Endodermal cell (in vitro differentiated cells): ENCODE measurements around the gene FHOD1. TPM values are rescaled to one million over a fixed set of nuclear protein-coding genes. Genes with fewer than 3 reads are reported as not detected.
A peak's percentile ranks its signal among the peaks of the same experiment; 100 is the strongest.

Experiments used
- DNase-seq: peaks from one replicate; pipeline ENCODE4 v3.0.0-alpha.2; 2017
- H3K27ac ChIP-seq: 2 replicates; pipeline ENCODE4 v1.5.1; 2013; ENCODE audit warnings: mild to moderate bottlenecking, low read depth, low read length, moderate library complexity
- H3K27me3 ChIP-seq: 2 replicates; pipeline ENCODE4 v1.6.1; 2013; ENCODE audit warnings: mild to moderate bottlenecking, low read length, moderate library complexity; ENCODE audit not compliant: insufficient read depth, control insufficient read depth, poor library complexity, severe bottlenecking
- H3K36me3 ChIP-seq: 2 replicates; pipeline ENCODE4 v1.7.0; 2013; ENCODE audit warnings: mild to moderate bottlenecking, low read length, moderate library complexity; ENCODE audit not compliant: control insufficient read depth, insufficient read depth
- H3K4me1 ChIP-seq: one replicate; pipeline ENCODE4 v1.7.0; 2013; ENCODE audit warnings: low read length; ENCODE audit not compliant: control insufficient read depth, insufficient read depth
- H3K4me3 ChIP-seq: 2 replicates; pipeline ENCODE4 v1.5.1; 2013; ENCODE audit warnings: mild to moderate bottlenecking, low read length, moderate library complexity
- H3K9ac ChIP-seq: 2 replicates; pipeline ENCODE4 v1.6.1; 2013; ENCODE audit warnings: mild to moderate bottlenecking, low read length, moderate library complexity; ENCODE audit not compliant: poor library complexity, severe bottlenecking; ENCODE audit errors: extremely low read depth
- H3K9me3 ChIP-seq: 2 replicates; pipeline ENCODE4 v1.6.1; 2013; ENCODE audit warnings: mild to moderate bottlenecking, low read length, moderate library complexity; ENCODE audit not compliant: control insufficient read depth
- H3K27ac Mint-ChIP-seq: 2 replicates; pipeline ENCODE4 v1.8.0; 2020; ENCODE audit warnings: mixed read lengths
- H3K27me3 Mint-ChIP-seq: 2 replicates; pipeline ENCODE4 v1.8.0; 2021; ENCODE audit warnings: mild to moderate bottlenecking, mixed read lengths; ENCODE audit not compliant: insufficient read depth
- H3K36me3 Mint-ChIP-seq: 2 replicates; pipeline ENCODE4 v1.8.0; 2020; ENCODE audit warnings: low read depth, mixed read lengths
- H3K4me1 Mint-ChIP-seq: 2 replicates; pipeline ENCODE4 v1.8.0; 2020; ENCODE audit warnings: mixed read lengths
- H3K4me3 Mint-ChIP-seq: 2 replicates; pipeline ENCODE4 v1.8.0; 2020; ENCODE audit warnings: mild to moderate bottlenecking, moderate library complexity, mixed read lengths
- H3K9me3 Mint-ChIP-seq: 2 replicates; pipeline ENCODE4 v1.8.0; 2020; ENCODE audit warnings: mild to moderate bottlenecking, mixed read lengths
- CTCF ChIP-seq: fragments of 200-600 bp; sonication (generic); conservative IDR thresholded peaks from 2 replicates; pipeline ENCODE4 v1.5.0; 2021; ENCODE audit warnings: antibody characterized with exemption, mild to moderate bottlenecking
- WGBS, 2 experiments: methylation state at CpG; one replicate each; pipeline versions ENCODE4 v1.1.5 to v1.1.7; 2013; ENCODE audit warnings: missing lambda C conversion rate in 2 of 2, mixed read lengths in 1 of 2; ENCODE audit not compliant: insufficient coverage in 1 of 2, insufficient read length in 1 of 2; 5-methylcytosine and 5-hydroxymethylcytosine counted together
- total RNA-seq, 2 donors: library from RNA; stranded (reverse); fragmentation: NEBNext Ultra II Directional in 1 of 2; extraction: Animal tissue kit (Norgen Biotek cat#: 25700) in 1 of 2; gene quantifications; 2 replicates in 1 of 2; 3 replicates in 1 of 2; pipeline ENCODE4 v1.2.1, GENCODE V29; 2021

Gene FHOD1
- total RNA-seq, 2 donors from 2014 or later, result 51.7 to 71.9 TPM

GRCh38 chr16:67228034-67228785, 19.1 kb downstream of the FHOD1 start:
- peaks cover 5% of the 10 kb centered on the region for H3K27me3 Mint-ChIP-seq
- H3K4me1 Mint-ChIP-seq, result peaks cover 27% of the 10 kb centered on the region
- H3K27ac Mint-ChIP-seq, result peak overlapping the region; percentile 13
- H3K27ac ChIP-seq, result no peak overlapping the region
- H3K9ac ChIP-seq, result peak overlapping the region; percentile 82
- peak overlapping the region; percentile 96 for H3K4me3 Mint-ChIP-seq
- H3K4me1 ChIP-seq, result peaks cover 3% of the 10 kb centered on the region
- WGBS, 2 experiments, result 90 to 93% methylated on average over 7 to 9 of the region's 9 CpGs
- peak; percentile 25 for DNase-seq
- TF ChIP-seq CTCF, result no peak
- peaks cover 34% of the 10 kb centered on the region for H3K36me3 Mint-ChIP-seq
- no peaks in the 10 kb centered on the region for H3K27me3 ChIP-seq
- H3K9me3 Mint-ChIP-seq, result no peaks in the 10 kb centered on the region
- H3K36me3 ChIP-seq, result peaks cover 47% of the 10 kb centered on the region
- peak overlapping the region; percentile 99 for H3K4me3 ChIP-seq
- no peaks in the 10 kb centered on the region for H3K9me3 ChIP-seq

DNA sequence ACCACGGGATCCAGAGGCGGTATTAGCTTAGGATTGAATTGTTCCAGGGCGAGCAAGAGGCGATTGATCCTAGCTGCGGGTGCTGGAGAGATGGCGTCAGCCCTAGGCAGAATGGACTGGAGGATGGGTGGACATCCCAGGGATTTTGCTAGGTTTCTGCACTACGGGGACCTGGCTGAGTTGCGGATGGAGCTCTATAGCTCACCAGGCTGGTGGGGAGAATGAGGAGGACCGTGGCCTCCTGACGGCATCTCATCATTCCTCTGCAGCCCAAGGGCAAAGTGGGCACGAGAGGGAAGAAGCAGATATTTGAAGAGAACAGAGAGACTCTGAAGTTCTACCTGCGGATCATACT, 19.7 kb downstream of the FHOD1 start:
- WGBS, 2 experiments, result 30 to 31% methylated on average over 3 to 12 of the region's 12 CpGs
- H3K4me3 ChIP-seq, result peak overlapping the region; percentile 99
- peaks cover 44% of the 10 kb centered on the region for H3K36me3 ChIP-seq
- Mint-ChIP-seq H3K36me3 (peaks cover 31% of the 10 kb centered on the region), H3K27me3 (peaks cover 9% of the 10 kb centered on the region), H3K9me3 (no peaks in the 10 kb centered on the region), H3K27ac (peak overlapping the region; percentile 97), H3K4me1 (peaks cover 27% of the 10 kb centered on the region), H3K4me3 (peak overlapping the region; percentile 96)
- H3K27ac ChIP-seq, result no peak overlapping the region
- no peak for TF ChIP-seq CTCF
- peak overlapping the region; percentile 82 for H3K9ac ChIP-seq
- DNase-seq, result no peak
- peaks cover 3% of the 10 kb centered on the region for H3K4me1 ChIP-seq
- H3K9me3 ChIP-seq, result no peaks in the 10 kb centered on the region
- no peaks in the 10 kb centered on the region for H3K27me3 ChIP-seq

GRCh38 chr16:67226804-67227566, 20.3 kb downstream of the FHOD1 start, which contains the start of gene TMEM208:
Gene TMEM208, plus strand, starts transcription at chr16:67227130. Its CDS starts 89 bp downstream, at chr16:67227219.
- TF ChIP-seq CTCF, result peak; percentile 51
- Histone ChIP-seq H3K36me3 (peaks cover 39% of the 10 kb centered on the region), H3K27me3 (no peaks in the 10 kb centered on the region), H3K4me1 (peaks cover 3% of the 10 kb centered on the region), H3K9ac (peak within 1 kb of the TSS; percentile 82), H3K27ac (no peak within 1 kb of the TSS), H3K4me3 (peak within 1 kb of the TSS; percentile 99), H3K9me3 (no peaks in the 10 kb centered on the region)
- Mint-ChIP-seq H3K4me1 (peaks cover 27% of the 10 kb centered on the region), H3K27ac (peak within 1 kb of the TSS; percentile 97), H3K27me3 (peaks cover 9% of the 10 kb centered on the region), H3K36me3 (peaks cover 28% of the 10 kb centered on the region), H3K4me3 (peak within 1 kb of the TSS; percentile 96), H3K9me3 (no peaks in the 10 kb centered on the region)
- WGBS, 2 experiments, result 0 to 1% methylated on average over 27 to 46 of the region's 46 CpGs
- DNase-seq, result peak; percentile 100
